Ovary (tissue), 9 donors: ENCODE results near the gene GAB3. TPM values are rescaled to one million over a fixed set of nuclear protein-coding genes. Genes with fewer than 3 reads are reported as not detected.

ENCODE experiments used
- DNase-seq, 5 donors: peaks; one replicate each; pipeline ENCODE4 v3.0.0-alpha.2; 2019 to 2020
- H3K27ac ChIP-seq, 2 donors: fragments of 200-600 bp; one replicate each; pipeline versions ENCODE4 v1.5.1 to v1.8.0; 2019 to 2022
- H3K27me3 ChIP-seq: fragments of 200-600 bp; one replicate; pipeline ENCODE4 v1.8.0; 2022
- H3K36me3 ChIP-seq: fragments of 200-600 bp; sonication (generic); one replicate; pipeline ENCODE4 v1.5.1; 2019
- H3K4me1 ChIP-seq: one replicate; pipeline ENCODE4 v1.8.1; 2013; ENCODE audit warnings: mild to moderate bottlenecking, moderate library complexity; ENCODE audit not compliant: insufficient read depth
- H3K4me3 ChIP-seq: fragments of 200-600 bp; sonication (generic); one replicate; pipeline ENCODE4 v1.5.1; 2017
- H3K9me3 ChIP-seq, 2 donors: fragments of 200-600 bp in 1 of 2; sonication (generic) in 1 of 2; one replicate each; pipeline versions ENCODE4 v1.5.1 to v1.8.1; 2013 to 2019; ENCODE audit warnings: mild to moderate bottlenecking in 1 of 2, moderate library complexity in 1 of 2
- CTCF ChIP-seq, 3 donors: fragments of 450-650 bp in 2 of 3; fragments of 200-600 bp in 1 of 3; IDR thresholded peaks; one replicate each; pipeline versions ENCODE4 v1.5.1 to v1.8.0; 2016 to 2022; ENCODE audit warnings: antibody characterized with exemption in 3 of 3, mild to moderate bottlenecking in 1 of 3
- EP300 ChIP-seq: sonication (generic); formaldehyde crosslinking; IDR thresholded peaks from one replicate; pipeline ENCODE4 v1.6.1; 2017; ENCODE audit warnings: antibody characterized with exemption
- POLR2A ChIP-seq: fragments of 450-650 bp; IDR thresholded peaks from one replicate; pipeline ENCODE4 v1.6.1; 2017; ENCODE audit warnings: antibody characterized with exemption, mild to moderate bottlenecking, moderate library complexity
- WGBS, 3 donors: extraction: QIAGEN DNeasy Blood & Tissue Kit in 1 of 3; methylation state at CpG; one replicate each; pipeline versions ENCODE4 v1.1.5 to v1.1.7; 2013 to 2017; 5-methylcytosine and 5-hydroxymethylcytosine counted together
- intact Hi-C, 4 donors: fragments of 100-400 bp; cut with DNase I; formaldehyde crosslinking; loops; one replicate each; pipeline versions ENCODE4 v1.11.0 to v1.15.1; 2022 to 2023
- polyA plus RNA-seq, 2 donors: library from polyadenylated mRNA; stranded (reverse); fragments of 200-250 nt in 1 of 2; fragments of 350-450 nt in 1 of 2; fragmentation: Illumina TruSeq in 1 of 2; extraction: RNeasy Lipid Tissue Mini Kit (QIAGEN cat#74804) in 1 of 2; gene quantifications; one replicate each; pipeline ENCODE4 v1.2.3, GENCODE V29; 2013 to 2014
- total RNA-seq, 7 donors: library from RNA; depleted of rRNA in 2 of 7; stranded (reverse); fragments of >200 nt in 2 of 7; fragmentation: NEBNext Ultra II Directional in 3 of 7; extraction: Animal tissue kit (Norgen Biotek cat#: 25700) in 3 of 7; gene quantifications; one replicate each; pipeline versions ENCODE4 v1.1.0 to v1.2.4, GENCODE V29; 2016 to 2023
- donor health status: DM: no; HTN: no; CAD: no; lungs with moderate emphysema.
- donor health status: DM: no; HTN: no; CAD: no.
- donor health status: Bipolar disorder and iron deficiency.
- donor health status: DM: yes; HTN: yes; CAD: no.
- donor health status: DM: no; HTN: no; CAD: no.
- donor health status: DM: yes; HTN: yes; CAD: no.

Gene GAB3
- total and polyA plus RNA-seq, 9 donors = 0.68 to 4.0 (median 1.1) TPM

DNA sequence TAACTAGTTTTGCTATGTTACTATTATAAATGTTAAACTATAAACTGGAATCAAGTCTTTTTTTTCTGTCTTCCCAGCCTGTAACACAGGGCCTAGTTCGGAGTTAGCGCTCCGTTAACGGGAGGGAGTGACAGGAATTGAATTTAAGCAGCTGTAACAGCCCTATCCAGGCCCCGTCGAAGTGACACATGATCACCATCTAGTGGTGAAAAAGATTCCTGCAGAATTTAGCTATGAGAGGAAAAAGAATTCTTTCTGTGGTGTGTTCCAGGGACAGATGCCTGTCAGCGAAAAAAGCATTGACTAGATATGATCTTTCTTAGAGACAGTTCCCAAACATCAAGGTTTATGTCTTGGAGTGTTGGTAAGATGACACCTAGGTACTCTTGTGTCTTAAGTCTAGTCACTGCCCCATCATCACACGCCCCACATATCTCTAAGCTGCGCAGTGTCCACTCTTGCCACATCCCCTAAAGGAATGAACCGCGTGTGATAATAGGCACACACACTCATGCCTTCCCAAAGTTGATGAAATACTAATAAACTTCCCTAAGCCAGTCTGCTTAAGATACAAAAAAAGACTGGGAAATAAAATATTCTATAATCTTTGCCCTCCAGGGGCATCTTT, 2.1 kb downstream of the GAB3 start:
- no peaks in the 10 kb centered on the region for H3K4me1 ChIP-seq
- H3K27ac ChIP-seq = no peak overlapping the region
- peak; percentile 32 to 67 (median 50) for TF ChIP-seq CTCF (IDR thresholded peaks at IDR 0.05)
- no peak for TF ChIP-seq EP300
- TF ChIP-seq POLR2A = no peak
- H3K36me3 ChIP-seq = no peaks in the 10 kb centered on the region
- intact Hi-C loops = no loop called here
- H3K4me3 ChIP-seq = no peak overlapping the region
- WGBS, 3 donors = 23 to 26% (median 24%) methylated on average over 11 of the region's 11 CpGs
- H3K27me3 ChIP-seq = no peaks in the 10 kb centered on the region
- peak in 2 of 5 donors; percentile 21 to 43 for DNase-seq
- H3K9me3 ChIP-seq = no peaks in the 10 kb centered on the region

DNA sequence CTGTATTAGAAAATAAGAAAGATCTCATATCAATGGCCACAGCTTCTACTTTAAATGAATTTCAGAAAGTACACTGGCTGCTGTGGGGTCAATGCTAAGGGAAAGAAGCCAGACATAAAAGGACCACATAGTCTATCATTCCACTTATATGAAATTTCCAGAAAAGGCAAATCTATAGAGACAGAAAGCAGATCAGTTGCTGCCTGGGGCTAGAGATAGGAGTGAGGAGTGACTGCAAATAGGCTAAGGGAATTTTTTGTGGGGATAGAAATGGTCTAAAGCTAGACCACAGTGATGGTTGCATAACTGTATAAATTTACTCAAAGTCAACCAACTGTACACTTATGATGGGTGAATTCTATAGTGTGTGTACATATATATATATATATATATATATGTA, 8.3 kb downstream of the GAB3 start:
- Histone ChIP-seq H3K4me1 (no peaks in the 10 kb centered on the region), H3K4me3 (no peak overlapping the region), H3K27me3 (no peaks in the 10 kb centered on the region), H3K36me3 (no peaks in the 10 kb centered on the region), H3K27ac (no peak overlapping the region), H3K9me3 (no peaks in the 10 kb centered on the region)
- no peak for TF ChIP-seq CTCF (IDR thresholded peaks at IDR 0.05)
- TF ChIP-seq EP300 = no peak
- TF ChIP-seq POLR2A = no peak
- no peak for DNase-seq
- intact Hi-C loops = no loop called here

DNA sequence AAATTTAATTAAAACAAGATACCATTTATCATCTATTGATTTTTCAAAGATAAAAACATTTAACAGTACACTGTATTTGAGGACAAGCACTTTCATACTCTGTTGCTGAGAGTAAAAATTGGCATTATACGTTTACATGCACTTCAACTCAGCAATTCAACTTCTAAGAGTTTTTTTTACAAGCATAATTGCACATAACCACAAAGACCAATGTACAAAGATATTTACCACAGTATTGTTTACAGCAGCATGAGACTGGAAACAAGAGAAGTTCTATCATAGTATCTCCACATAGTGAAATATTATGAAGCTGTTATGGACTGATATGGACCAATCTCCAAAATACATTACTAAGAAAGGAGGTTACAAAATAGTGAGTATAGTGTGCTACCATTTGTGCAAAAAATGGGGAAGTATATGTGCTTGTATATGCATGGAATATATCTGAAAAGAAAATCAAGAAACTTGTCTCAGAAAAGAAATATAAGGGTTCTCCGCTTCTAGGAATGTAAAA, 10.9 kb downstream of the GAB3 start:
- Histone ChIP-seq H3K4me3 (no peak overlapping the region), H3K27ac (no peak overlapping the region), H3K9me3 (no peaks in the 10 kb centered on the region), H3K36me3 (no peaks in the 10 kb centered on the region), H3K4me1 (no peaks in the 10 kb centered on the region), H3K27me3 (no peaks in the 10 kb centered on the region)
- intact Hi-C loops = no loop called here
- DNase-seq = no peak
- 65 to 73% (median 68%) methylated on average over 2 of the region's 2 CpGs for WGBS, 3 donors
- no peak for TF ChIP-seq POLR2A
- TF ChIP-seq EP300 = no peak
- no peak for TF ChIP-seq CTCF (IDR thresholded peaks at IDR 0.05)

DNA sequence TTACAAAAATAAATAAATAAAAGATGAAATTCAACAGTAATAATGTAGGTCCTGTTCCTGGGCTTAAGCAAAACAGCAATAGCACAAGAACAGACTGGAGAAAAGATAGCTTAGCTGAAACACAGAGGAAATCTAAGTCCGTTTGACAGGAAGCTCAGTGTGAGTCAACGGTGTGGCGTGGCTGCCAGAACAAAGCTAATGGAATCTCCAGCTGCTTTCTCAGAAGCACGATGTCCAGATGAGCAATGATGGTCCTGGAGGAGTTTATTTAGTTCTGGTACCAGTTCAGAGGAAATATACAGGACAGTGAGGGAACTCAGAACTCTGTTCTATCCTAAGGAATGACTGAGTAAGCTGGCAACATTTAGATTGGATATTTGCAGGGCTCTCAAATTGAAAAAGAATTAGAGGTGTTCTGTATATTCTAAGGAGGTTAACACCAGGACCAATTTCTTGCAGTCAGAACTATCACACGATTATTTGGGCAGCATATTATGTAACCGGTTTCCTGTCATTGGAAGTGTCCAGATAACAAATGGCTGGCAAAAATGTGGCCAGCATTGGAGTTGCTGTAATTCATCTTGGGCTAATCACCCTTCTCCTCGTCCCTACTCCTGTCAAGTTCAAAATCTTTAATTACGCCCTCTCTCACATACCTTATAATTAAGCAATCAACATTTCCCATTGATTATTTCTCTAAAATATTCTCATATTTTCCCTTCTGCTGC, 12.7 kb downstream of the GAB3 start:
- Histone ChIP-seq H3K27me3 (no peaks in the 10 kb centered on the region), H3K4me3 (no peak overlapping the region), H3K9me3 (no peaks in the 10 kb centered on the region), H3K36me3 (no peaks in the 10 kb centered on the region), H3K27ac (no peak overlapping the region), H3K4me1 (no peaks in the 10 kb centered on the region)
- intact Hi-C loops = no loop called here
- WGBS, 3 donors = 39 to 41% (median 40%) methylated on average over 8 of the region's 8 CpGs
- no peak for TF ChIP-seq CTCF (IDR thresholded peaks at IDR 0.05)
- no peak for TF ChIP-seq EP300
- TF ChIP-seq POLR2A = no peak
- DNase-seq = peak in 3 of 5 donors; percentile 27 to 51 (median 47)
